GM19467 (cell line): ENCODE measurements around the gene CAPN2.

Experiments
- ATAC-seq: cut with Tn5 transposase; IDR thresholded peaks from one replicate; pipeline ENCODE4 v1.9.1; 2021; ENCODE audit warnings: mild to moderate bottlenecking, moderate library complexity; ENCODE audit not compliant: unreplicated experiment

Gene CAPN2

DNA sequence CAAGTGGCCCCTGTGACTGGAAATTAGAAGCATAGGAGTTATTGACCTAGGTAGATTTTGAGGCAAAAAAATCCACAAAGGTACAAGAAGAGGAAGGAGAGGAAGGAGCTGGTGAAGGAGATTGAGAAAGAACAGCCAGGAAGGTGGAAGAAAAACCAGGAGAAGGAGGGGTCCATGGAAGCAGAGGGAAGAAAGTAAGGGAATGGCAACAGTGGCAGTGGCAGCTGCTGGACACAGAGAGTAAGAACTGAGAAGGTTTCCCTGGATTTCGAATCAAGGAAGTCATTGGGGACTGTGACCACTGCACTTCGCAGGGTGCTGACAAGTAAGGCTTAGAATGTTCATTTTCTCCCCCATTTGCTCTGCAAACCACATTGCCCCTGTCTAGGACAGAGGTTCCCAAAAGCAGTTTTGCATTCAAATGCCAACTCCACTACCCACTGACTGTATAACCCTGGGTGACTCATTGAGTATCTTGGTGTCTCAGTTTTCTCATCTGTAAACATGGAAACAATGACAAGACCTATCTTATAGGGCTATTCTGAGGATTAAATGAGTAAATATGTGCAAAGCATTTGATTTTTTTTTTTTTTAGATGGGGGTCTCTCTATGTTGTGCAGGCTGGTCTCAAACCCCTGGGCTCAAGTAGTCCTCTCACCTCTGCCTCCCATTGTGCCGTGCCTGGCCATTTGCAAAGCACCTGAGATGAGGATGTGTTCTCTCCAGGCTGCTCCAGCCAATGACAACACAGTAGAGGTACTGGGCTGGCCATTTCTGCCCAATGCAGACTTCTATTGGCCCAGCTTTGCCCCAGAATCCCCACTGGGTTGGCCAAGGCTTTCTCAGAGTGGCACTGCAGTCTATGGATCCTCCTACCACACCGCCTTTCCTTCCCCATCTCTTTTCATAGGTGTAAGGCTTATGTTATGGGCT is 9.3 kb upstream of the CAPN2 start:
- ATAC-seq, result no peak

DNA sequence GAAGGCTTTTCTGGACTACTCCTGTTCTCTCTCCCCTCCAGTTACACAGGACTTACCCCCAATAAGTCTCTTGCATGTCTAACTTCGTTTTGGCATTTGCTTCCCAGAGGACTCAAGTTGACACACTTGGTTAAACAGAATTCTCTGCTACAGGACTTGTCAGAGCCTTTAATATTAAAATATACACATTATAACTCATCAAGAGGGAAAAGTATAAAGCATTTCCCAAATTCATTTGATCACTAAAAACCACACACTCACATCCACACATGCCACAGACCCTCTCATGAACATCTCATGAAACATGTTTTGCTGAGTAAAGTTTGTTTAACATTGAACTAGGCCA is 8.7 kb upstream of the CAPN2 start:
- ATAC-seq, result no peak

- ATAC-seq, result no peak
Observed at GRCh38 chr1:223704921-223705878, 7.1 kb upstream of the CAPN2 start.

- ATAC-seq, result no peak
Observed at GRCh38 chr1:223706077-223706973, 6.0 kb upstream of the CAPN2 start.

- ATAC-seq, result no peak
Observed at GRCh38 chr1:223707256-223708000, 4.9 kb upstream of the CAPN2 start.

DNA sequence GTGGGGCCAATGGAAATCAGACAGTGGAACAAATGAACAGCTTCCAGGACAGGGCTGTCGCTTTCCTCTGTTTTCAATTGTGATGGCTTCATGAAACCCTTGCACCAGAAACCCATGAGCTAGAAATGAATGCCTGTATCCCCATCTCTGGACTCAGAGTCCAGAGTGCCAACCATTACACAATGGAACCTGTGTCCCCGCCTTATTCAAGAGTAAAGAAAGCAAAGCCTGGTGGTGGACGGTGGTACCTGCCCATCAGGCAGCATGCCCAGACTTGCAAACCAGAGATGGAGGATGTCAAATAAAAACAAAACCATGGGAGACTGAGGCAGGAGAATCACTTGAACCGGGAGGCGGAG is 4.4 kb upstream of the CAPN2 start:
- ATAC-seq, result no peak

- no peak for ATAC-seq
Observed at GRCh38 chr1:223708651-223709268, 3.6 kb upstream of the CAPN2 start.

GRCh38 chr1:223709598-223709997 is 2.7 kb upstream of the CAPN2 start:
- ATAC-seq, result no peak

DNA sequence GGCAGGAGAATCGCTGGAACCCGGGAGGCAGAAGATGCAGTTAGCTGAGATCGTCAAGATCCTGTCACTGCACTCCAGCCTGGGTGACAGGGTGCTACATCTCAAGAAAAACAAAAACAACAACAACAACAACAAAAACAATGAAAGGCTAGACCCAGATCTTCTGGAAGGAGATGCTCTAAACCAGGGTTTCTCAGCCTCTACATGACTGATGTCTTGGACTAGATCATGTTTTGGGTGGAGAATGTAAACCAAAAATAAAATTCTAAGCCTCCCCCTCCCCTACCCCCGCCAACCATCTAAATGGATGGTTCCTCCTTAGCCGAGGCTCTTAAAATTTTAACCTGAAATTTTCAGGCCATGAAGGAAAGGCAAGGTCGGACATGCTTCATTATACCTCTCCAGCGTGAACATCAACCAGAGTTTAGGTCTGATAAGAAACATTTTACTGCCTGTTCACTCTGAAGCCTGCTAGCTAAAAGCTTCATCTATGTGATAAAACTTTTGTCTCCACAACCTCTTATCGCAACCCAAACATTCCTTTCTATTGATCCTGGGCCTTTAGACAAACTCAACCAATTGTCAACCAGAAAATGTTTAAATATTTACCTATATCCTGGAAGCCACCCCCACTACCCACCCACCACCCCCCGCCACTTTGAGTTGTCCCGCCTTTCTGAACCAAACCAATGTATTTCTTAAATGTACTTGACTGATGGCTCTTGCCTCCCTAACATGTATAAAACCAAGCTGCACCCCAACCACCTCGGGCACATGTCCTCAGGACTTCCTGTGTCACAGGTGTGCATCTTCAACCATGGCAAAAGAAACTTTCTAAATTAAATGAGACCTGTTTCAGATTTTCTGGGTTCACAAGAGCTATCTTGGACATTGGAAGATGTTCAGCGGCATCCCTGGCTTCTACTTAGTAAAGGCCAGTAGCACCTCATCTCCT is 1.9 kb upstream of the CAPN2 start:
- no peak for ATAC-seq

GRCh38 chr1:223711173-223711572 is 1.2 kb upstream of the CAPN2 start:
- no peak for ATAC-seq

DNA sequence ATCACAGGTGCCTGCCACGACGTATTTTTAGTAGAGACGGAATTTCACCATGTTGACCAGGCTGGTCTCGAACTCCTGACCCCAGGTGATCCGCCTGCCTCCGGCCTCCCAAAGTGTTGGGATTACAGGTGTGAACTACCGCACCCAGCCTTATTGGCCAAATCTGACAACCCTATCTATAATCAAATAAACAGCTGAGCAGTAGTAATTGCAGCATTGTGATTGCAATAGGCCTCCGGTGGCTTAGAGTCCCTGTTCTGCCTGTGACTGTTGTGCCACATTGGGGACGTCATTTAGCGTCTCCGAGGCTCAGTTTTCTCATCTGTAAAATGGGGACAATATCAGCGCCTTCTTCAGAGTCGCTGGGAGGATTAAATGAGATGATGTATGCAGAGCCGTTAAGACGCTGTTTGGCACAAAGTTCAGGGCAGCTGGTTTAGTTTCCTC is 569 bp upstream of the CAPN2 start:
- ATAC-seq, result no peak

DNA sequence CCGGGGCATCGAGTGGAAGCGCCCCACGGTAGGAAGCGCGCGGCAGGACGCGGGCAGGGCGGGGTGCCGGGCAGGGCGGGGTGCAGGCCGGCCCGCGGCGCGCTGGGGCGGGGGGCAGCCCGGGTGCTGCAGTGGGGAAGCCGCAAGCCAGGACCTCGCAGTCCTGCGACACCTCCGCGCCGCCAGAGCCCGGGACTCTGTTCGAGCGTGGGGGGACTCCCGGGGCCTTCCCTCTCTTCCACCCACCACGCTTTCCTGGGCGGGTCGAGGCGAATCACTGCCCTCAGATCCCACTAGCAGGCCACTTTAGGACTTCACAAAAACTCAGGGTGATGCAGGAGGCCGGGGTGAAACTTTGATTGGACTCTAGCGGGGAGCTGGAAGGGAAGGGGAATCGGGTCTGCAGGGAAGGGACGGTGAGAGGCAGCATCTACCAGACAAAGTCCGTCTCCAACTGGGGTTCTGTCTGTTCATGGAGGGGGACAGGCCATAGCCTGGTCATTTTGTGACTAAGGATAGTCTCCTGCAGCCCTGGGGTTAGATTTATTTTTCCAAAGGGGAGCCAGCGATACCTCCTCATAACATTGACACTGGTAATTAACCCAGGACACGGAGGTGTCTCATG is 623 bp downstream of the CAPN2 start:
- ATAC-seq, result peak; percentile 34

DNA sequence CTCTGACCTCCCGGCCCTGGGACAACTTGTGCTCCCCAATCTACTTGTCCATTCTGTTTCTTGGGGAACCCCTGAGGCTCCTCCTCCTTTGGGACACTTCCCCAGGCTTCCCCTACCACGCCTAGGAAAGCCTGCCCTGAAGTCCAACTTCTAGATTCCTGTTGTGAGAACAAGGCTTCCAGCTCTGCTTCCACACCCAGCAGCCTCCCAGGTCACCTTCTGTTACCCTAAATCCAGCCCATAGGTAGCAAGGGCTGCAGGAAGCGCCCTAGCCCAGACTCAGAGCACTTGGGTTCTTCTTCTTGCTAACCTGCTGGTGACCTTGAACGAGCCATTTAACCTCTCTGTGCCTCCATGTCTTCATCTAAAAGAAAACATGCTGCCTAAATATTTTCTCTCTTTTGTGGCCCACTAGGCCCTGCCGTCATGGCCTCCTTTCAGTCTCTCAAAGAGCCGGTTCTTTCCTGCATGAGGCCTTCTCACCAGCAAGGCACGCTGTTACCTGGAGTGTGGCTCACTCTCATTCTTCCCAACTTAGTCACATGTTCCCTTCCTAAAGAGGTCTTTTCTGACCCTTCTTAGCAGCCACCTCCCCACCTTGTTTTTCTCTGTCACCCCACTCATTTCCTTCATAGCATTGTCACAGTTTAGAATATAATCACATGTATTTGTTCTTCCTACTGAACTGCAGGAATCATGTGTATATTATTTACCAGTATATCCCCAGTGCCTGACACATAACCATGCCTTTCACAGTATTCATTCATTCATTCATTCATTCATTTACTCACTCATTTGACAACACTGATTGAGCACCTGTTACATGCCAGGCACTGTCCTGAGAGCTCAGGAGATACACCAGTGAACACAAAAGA is 1.4 kb downstream of the CAPN2 start:
- ATAC-seq, result no peak

- no peak for ATAC-seq
Observed at GRCh38 chr1:223714421-223714724, 2.0 kb downstream of the CAPN2 start.

DNA sequence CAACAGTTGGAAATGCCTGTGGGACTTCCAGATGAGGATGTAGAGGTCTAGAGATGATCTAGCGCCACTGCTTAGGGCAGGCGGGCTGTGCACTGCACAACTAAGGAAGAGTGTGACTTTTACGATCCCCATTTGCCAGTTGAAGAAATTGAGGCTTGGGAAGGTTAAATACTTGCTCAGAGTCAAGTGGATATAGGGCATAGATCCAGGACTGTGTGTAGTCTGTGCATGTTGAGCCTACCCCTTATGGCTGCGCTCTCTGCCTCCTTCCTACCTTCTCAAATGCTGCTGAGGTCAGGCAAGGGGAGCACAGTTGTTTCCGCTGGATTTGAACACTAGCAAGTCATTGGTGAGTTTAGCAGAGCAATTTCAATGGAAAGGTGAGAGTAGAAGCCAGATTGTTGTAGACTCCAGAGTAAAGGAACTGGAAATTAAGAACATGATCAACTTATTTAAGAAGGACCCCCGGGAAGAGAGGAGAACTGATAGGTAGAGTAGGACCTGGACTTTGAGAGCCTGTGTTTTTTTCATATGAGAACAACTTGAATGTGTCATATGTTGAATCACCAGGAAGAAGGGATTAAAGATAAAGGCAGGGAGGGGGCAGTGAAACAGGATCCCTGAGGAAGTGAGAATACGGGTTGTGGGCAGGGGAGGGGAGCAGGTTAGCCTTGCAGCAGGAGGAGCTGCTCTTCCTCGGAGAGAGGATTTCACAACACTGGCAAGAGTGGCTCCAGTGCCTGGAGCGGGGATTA is 2.7 kb downstream of the CAPN2 start:
- no peak for ATAC-seq

DNA sequence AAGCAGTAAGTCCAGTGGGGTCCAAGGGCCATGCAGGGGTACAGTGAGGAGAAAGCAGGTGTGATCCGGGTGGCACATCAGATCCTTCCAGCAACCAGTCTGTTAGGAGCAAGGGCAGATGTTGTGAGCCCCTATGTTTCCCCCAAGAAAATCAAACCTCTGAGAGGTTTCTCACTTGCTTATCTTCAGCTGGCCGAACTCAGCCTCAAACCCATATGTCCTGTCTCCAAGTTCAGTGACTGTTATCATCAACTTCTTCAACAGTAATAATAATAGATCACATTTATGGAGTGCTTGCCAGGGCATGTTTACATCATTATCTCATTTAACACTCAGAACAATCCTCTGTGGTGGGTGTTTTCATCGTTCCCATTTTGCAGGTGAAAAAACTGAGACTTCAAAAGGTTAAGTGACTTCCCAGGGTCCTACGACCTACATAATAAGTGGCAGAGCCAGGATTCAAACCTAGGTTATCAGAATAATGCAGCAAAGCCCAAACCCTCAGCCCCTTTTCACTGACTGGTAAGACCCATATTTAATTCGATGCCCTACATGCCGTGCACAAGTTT is 3.3 kb downstream of the CAPN2 start:
- no peak for ATAC-seq
